GM18868 (cell line): Measurements from ENCODE around the gene DGKQ.

Experiments
- ATAC-seq: cut with Tn5 transposase; IDR thresholded peaks from one replicate; pipeline ENCODE4 v1.9.1; 2021; ENCODE audit warnings: mild to moderate bottlenecking, moderate library complexity; ENCODE audit not compliant: unreplicated experiment

Gene DGKQ

GRCh38 chr4:963276-964225 is 9.8 kb downstream of the DGKQ start:
- ATAC-seq: no peak

GRCh38 chr4:962231-963208 is 10.8 kb downstream of the DGKQ start:
- no peak for ATAC-seq

GRCh38 chr4:961351-962230 is 11.8 kb downstream of the DGKQ start:
- ATAC-seq: no peak

DNA sequence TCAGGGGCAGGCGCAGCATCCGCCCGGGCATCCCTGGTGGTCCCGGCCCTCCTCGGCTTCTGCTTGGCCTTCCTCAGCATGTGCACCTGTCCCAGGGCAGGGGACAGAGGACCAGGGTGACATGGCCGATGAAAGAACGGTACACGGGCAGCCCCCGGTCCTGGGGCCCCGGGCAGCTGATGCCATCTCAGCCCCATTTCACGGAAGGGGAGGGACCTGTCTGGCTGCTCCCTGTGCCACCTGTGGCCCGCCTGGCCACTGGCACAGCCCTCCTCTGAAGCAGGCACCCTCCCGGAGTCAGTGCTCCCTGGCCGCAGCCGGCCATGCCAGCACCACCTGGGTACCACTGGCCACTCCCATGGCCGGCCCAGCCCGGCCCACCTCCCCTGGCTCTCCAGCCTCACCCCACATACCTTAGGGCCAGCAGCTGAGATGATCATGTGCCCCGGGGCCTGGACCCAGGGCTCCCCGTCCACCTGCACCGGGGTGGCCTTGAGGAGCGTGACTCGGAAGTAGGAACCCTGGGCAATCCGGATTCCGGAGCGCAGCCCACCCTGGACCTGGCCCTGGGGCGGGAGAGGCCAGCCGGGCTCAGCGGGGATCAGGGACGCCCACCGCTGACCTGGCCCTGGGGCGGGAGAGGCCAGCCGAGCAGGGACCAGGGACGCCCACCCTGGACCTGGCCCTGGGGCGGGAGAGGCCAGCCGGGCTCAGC is 12.6 kb downstream of the DGKQ start:
- ATAC-seq: no peak

GRCh38 chr4:960140-960635 is 13.2 kb downstream of the DGKQ start:
- no peak for ATAC-seq

DNA sequence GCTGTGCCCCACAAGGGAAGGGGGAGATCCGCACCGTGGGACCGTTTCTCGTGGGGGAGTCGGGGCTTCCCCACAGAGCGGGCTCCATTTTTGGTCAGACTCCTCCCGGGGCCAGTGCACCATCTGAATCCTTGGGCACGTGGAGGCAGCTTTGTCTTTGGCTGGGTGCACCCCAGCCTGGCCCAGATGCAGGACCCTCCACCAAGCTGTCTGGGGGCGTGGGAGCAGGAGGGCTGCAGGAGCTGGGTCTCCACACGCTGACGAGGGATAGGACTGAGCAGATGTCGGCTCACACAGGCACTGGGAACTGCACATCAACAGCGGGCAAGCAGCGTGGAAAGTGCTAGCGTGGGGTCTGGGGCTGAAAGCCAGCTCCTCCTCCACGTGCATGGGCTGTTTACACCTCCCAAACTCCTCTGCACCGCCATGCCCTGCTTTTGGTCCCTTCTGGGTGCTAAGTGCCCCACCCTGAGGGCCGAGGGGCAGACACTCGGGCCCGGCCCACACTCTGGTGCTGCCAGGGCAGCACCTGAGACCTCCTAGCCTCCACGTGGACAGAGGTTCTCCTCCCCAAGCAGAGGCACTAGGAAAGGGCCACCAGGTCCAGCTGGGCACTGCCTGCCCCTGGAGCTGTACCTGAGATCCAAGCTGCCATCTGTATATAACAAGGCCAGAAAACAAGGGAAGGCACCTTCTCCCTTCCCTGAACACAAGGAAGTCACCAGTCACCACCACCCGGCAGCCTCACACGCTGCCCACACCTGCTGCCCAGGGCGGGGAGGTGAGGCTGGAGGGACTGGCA is 13.8 kb downstream of the DGKQ start:
- no peak for ATAC-seq

DNA sequence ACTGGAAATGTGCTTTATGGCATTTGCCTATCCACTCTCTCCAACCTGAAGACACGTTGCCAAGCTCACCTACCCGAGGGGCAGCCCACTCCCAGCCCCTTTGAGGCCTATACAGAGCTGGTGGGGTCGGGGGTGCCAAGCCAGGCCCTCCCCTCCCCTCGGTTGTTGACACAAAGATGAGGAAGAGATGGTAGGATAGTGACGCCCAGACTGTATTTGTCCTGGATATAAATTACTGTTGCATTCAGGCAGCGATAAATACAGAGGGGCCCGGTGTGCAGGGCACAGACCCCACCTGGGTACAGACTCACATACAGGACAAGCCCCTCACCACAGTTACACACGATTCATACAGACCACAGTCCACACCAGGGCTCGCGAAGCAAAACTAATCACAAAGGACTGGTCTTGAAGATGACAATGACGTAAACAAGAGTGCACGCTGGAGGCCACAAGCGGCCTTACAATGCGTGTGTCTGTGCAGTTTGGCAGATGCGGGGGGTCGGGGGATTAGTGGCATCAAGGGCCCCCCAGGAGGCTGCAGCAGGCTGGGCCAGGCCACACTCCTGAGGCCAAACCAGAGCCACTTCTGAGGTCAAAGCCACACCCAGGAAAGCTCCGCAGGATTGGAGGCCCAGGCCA is 14.6 kb downstream of the DGKQ start:
- no peak for ATAC-seq

- ATAC-seq: no peak
Measured at GRCh38 chr4:958314-958665, 15.1 kb downstream of the DGKQ start.

GRCh38 chr4:957581-958313 is 15.6 kb downstream of the DGKQ start:
- no peak for ATAC-seq

DNA sequence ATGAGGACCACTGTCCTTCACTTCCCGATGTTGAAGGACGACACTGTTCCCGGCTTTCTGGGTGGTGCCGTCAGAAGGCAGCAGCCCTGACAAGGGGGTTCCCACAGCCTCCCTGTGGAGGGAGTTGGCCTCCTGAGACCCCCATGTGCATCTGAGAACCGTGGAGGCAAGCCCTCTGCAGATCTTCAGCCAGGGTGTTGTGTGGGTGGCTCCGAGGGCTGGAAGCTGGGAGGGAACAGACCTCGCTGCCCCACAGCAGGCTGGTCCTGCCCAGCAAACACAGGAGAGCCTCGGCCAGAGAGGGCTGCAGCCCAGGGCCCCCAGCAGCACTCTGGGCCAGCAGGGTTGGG is 16.2 kb downstream of the DGKQ start:
- ATAC-seq: no peak

DNA sequence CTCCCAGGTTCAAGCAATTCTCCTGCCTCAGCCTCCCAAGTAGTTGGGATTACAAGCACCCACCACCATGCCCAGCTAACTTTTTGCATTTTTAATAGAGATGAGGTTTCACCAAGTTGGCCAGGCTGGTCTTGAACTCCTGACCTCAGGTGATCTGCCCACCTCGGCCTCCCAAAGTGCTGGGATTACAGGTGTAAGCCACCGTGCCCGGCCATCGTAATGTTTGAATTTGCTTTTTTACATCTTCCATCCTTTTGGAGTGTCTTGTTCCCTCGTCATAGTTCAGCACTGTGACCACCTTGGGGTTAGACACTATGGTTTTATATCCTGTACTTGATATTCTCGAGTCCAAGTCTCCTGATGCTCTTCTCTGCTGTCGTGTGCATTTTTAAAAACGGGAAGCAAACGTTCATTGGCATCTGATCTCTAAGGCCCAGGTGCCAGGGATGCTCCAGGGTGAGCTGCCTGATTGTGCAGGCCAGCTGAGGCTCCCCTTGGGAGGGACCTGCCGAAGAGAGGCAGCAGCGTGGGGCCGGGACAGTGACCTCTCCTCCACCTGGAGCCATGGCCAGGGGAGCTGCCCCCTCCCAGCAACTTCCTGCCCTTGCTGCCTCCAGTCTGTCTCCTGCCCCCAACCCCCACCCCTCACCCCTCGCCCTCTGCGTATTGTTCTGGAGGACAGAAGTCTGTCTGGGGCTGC is 16.7 kb downstream of the DGKQ start:
- no peak for ATAC-seq

GRCh38 chr4:955931-956381 is 17.4 kb downstream of the DGKQ start:
- ATAC-seq: no peak

DNA sequence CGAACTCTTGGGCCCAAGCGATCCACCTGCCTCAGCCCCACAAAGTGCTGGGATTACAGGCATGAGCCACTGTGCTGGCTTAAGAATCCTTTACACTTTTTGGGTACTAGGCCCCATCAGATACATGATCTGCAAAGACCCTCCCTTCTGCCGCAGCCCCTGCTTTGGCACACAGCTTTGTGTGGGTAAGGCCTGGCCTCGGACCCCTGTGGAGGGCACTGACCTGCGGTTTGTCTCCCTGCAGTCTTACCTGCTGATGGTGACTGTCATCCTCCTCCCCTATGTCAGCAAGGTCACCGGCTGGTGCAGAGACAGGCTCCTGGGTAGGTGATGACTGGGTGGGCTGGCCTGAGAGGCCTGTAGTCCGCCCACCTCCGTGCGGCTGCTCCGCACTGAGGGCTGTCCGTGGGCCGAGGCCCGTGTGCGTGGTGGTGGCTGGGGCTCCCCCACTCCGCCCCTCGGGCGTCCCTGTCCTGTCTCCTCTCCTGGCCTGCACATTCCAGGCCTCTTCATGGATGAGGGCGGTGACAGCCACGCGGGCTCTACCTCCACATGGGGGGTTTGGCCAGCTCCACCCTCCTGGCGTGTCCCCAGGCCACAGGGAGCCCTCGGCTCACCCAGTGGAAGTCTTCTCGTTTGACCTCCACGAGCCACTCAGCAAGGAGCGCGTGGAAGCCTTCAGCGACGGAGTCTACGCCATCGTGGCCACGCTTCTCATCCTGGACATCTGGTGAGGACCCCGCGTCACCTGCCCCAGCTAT is 18.0 kb downstream of the DGKQ start:
- ATAC-seq: no peak

DNA sequence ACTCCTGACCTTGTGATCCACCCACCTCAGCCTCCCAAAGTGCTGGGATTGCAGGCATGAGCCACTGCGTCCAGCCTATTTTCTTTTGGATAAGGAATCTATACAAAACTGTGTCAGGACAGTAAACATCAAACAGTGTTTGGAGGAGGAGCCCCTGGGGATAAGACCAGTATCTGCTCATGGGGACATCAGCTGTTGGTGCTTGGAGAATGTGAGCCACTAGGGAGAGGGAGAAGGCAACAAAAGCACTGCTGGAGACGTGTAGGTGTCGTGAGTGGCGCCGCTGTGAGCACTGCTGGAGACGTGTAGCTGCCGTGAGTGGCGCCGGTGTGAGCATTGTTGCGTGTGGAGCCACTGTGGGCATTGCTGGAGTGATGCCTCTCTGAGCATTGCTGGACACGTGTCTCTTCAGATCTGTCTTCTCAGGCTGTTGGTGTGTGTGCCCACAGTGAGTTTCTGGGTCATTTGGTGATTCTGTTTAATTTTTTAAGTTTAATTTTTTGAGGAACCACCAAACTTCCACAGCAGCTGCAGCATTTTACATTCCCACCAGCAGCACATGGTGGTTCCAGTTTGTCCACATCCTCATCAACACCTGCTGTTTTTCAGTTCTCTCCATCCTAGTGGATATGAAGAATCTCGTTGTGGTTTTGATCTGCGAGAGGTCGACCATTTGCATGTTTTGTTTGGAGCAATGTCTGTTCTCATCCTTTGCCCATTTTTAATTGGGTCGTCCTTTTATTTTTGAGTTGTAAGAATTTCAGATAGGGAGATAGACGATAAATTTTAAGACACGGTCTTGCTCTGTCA is 19.0 kb downstream of the DGKQ start:
- no peak for ATAC-seq

GRCh38 chr4:953574-953915 is 19.8 kb downstream of the DGKQ start:
- ATAC-seq: no peak
